HL-60 (cell line): ENCODE results near the gene IQSEC3.

Experiments used
- GABPA ChIP-seq: IDR thresholded peaks from 2 replicates; pipeline ENCODE4 v1.6.1; 2012; ENCODE audit warnings: low read depth
- TF ChIP-seq, protein P1 (sequence below): IDR thresholded peaks from one replicate; pipeline ENCODE4 v1.5.1; 2011; ENCODE audit warnings: low read length, control low read depth, inconsistent platforms; ENCODE audit not compliant: insufficient read depth

DNA sequence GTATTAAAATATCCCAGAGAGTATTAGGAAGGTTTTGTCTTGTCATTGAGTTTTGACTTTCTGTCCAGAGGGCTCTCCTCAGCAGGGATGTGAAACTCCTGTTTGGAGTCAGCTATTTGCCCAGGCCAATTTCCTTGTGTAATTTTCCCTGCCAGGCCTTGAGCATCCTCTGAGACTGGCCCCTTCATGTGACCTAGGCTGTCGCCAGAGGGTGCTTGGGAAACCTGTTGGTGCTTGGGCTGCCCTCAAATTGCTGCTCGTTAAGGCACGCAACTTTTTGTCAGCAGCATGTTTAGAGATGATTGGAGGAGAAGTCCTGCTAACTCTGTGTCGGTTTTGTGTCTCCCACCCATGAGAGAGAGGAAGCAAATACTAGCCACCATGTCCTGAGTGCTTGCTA, 39.1 kb downstream of the IQSEC3 start:
- TF ChIP-seq, protein P1, sequence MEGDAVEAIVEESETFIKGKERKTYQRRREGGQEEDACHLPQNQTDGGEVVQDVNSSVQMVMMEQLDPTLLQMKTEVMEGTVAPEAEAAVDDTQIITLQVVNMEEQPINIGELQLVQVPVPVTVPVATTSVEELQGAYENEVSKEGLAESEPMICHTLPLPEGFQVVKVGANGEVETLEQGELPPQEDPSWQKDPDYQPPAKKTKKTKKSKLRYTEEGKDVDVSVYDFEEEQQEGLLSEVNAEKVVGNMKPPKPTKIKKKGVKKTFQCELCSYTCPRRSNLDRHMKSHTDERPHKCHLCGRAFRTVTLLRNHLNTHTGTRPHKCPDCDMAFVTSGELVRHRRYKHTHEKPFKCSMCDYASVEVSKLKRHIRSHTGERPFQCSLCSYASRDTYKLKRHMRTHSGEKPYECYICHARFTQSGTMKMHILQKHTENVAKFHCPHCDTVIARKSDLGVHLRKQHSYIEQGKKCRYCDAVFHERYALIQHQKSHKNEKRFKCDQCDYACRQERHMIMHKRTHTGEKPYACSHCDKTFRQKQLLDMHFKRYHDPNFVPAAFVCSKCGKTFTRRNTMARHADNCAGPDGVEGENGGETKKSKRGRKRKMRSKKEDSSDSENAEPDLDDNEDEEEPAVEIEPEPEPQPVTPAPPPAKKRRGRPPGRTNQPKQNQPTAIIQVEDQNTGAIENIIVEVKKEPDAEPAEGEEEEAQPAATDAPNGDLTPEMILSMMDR, result no peak
- TF ChIP-seq GABPA, result no peak
